ENCODE results near the gene IRF2BPL. TPM values are rescaled to one million over a fixed set of nuclear protein-coding genes. Genes with fewer than 3 reads are reported as not detected.

IRF2BPL gene
- total RNA-seq, 6 experiments from 2014 or later = 11.7 to 18.1 (median 13.7) TPM

DNA sequence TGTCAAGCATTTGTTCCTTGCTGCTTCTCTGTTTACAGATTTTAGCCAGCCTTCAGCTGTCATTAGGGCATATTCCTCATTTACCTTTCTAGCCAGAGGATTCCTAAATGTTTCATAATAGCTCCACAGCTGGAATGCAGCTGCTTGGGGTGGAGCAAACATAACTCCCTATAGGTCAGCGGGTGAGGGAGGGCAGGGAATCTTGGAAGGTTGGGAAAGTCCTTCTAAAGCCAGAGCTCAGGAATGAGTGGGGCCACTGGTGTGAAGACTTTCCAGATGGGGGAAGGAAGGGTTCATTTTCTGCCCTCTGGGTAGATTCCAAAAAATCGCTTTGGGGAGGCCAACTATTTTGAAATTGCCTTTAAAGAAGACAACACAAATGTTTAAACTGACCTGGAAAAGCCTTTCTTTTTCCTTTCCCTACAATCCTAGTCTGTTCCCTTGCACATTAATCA, 16.3 kb upstream of the IRF2BPL start:
- Histone ChIP-seq H3K36me3 (no peaks in the 10 kb centered on the region), H3K4me1 (peaks cover 2 to 66% (median 45%) of the 10 kb centered on the region in 4 donors), H3K4me3 (no peak overlapping the region), H3K9me3 (no peaks in the 10 kb centered on the region), H3K27me3 (no peaks in the 10 kb centered on the region), H3K27ac (peak overlapping the region; percentile 91 to 98 (median 93))
- ATAC-seq = peak; percentile 3 to 24 (median 13)
- intact Hi-C loops (cut with DNase I) = no loop called here
- no peak for TF ChIP-seq POLR2A (IDR thresholded peaks at IDR 0.05)
- TF ChIP-seq, protein P1, sequence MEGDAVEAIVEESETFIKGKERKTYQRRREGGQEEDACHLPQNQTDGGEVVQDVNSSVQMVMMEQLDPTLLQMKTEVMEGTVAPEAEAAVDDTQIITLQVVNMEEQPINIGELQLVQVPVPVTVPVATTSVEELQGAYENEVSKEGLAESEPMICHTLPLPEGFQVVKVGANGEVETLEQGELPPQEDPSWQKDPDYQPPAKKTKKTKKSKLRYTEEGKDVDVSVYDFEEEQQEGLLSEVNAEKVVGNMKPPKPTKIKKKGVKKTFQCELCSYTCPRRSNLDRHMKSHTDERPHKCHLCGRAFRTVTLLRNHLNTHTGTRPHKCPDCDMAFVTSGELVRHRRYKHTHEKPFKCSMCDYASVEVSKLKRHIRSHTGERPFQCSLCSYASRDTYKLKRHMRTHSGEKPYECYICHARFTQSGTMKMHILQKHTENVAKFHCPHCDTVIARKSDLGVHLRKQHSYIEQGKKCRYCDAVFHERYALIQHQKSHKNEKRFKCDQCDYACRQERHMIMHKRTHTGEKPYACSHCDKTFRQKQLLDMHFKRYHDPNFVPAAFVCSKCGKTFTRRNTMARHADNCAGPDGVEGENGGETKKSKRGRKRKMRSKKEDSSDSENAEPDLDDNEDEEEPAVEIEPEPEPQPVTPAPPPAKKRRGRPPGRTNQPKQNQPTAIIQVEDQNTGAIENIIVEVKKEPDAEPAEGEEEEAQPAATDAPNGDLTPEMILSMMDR (IDR thresholded peaks at IDR 0.05) = no peak
- peak in 1 of 3 donors; percentile 70 for DNase-seq
- WGBS (ENCODE audit: insufficient coverage, low coverage, low lambda C conversion rate, missing lambda C conversion rate) = 0% methylated on average over 2 of the region's 2 CpGs

- no peak for TF ChIP-seq POLR2A (IDR thresholded peaks at IDR 0.05)
- TF ChIP-seq, protein P1 (IDR thresholded peaks at IDR 0.05) = no peak
- ATAC-seq = peak in 1 of 4 donors; percentile 1
- intact Hi-C loops (cut with DNase I) = no loop called here
These were observed 15.5 kb upstream of the IRF2BPL start for GRCh38 chr14:77043984-77044485.

GRCh38 chr14:77043177-77043983, 14.9 kb upstream of the IRF2BPL start:
- 13% methylated on average over 9 of the region's 10 CpGs for WGBS (ENCODE audit: insufficient coverage, low coverage, low lambda C conversion rate, missing lambda C conversion rate)
- intact Hi-C loops (cut with DNase I) = no loop called here
- no peaks in the 10 kb centered on the region for H3K27me3 ChIP-seq
- no peaks in the 10 kb centered on the region for H3K9me3 ChIP-seq
- TF ChIP-seq, protein P1 (IDR thresholded peaks at IDR 0.05) = no peak
- TF ChIP-seq POLR2A (IDR thresholded peaks at IDR 0.05) = peak; percentile 32
- peak overlapping the region in 2 of 3 donors; percentile 2 to 22 for H3K4me3 ChIP-seq
- H3K36me3 ChIP-seq = no peaks in the 10 kb centered on the region
- H3K27ac ChIP-seq = peak overlapping the region; percentile 92 to 98 (median 93)
- H3K4me1 ChIP-seq = peaks cover 2 to 77% (median 53%) of the 10 kb centered on the region in 4 donors
- ATAC-seq (peak; percentile 8 to 38 (median 24)), DNase-seq (peak in 1 of 3 donors; percentile 50)

More at GRCh38 chr14:77043984-77044485, 15.5 kb upstream of the IRF2BPL start:
- Histone ChIP-seq H3K27me3 (no peaks in the 10 kb centered on the region), H3K4me3 (no peak overlapping the region), H3K4me1 (peaks cover 2 to 73% (median 51%) of the 10 kb centered on the region in 4 donors), H3K9me3 (no peaks in the 10 kb centered on the region), H3K36me3 (no peaks in the 10 kb centered on the region), H3K27ac (peak overlapping the region; percentile 91 to 98 (median 93))
- DNase-seq = peak in 1 of 3 donors; percentile 52
- WGBS (ENCODE audit: insufficient coverage, low coverage, low lambda C conversion rate, missing lambda C conversion rate) = 37% methylated on average over 7 of the region's 8 CpGs

- peak in 1 of 3 donors; percentile 68 for DNase-seq
- peak in 3 of 4 donors; percentile 2 to 14 (median 4) for ATAC-seq
- no peaks in the 10 kb centered on the region for H3K36me3 ChIP-seq
- intact Hi-C loops (cut with DNase I) = no loop called here
- TF ChIP-seq, protein P1 (IDR thresholded peaks at IDR 0.05) = no peak
- no peak for TF ChIP-seq POLR2A (IDR thresholded peaks at IDR 0.05)
- no peaks in the 10 kb centered on the region for H3K27me3 ChIP-seq
- no peaks in the 10 kb centered on the region for H3K9me3 ChIP-seq
- H3K4me3 ChIP-seq = no peak overlapping the region
- 26% methylated on average over 13 of the region's 14 CpGs for WGBS (ENCODE audit: insufficient coverage, low coverage, low lambda C conversion rate, missing lambda C conversion rate)
- H3K4me1 ChIP-seq = peaks cover 2 to 86% (median 60%) of the 10 kb centered on the region in 4 donors
- peak overlapping the region; percentile 92 to 98 (median 93) for H3K27ac ChIP-seq
These were observed 13.5 kb upstream of the IRF2BPL start for GRCh38 chr14:77041881-77042545.
